Prostate gland (tissue), 2 donors: Measurements from ENCODE around the gene ZNF699.

Source experiments
- POLR2A ChIP-seq: fragments of 450-650 bp; IDR thresholded peaks from one replicate; pipeline ENCODE4 v1.6.1; 2016; ENCODE audit warnings: antibody characterized with exemption, mild to moderate bottlenecking
- POLR2AphosphoS5 ChIP-seq: sonication (generic); formaldehyde crosslinking; IDR thresholded peaks from one replicate; pipeline ENCODE4 v1.6.1; 2017; ENCODE audit warnings: antibody characterized with exemption
- TF ChIP-seq, protein P1 (sequence below), 4 experiments: fragments of 200-600 bp in 2 of 4; fragments of 450-650 bp in 2 of 4; sonication (generic) in 2 of 4; IDR thresholded peaks; 1 replicate in 3 of 4; 2 replicates in 1 of 4; pipeline ENCODE4 v1.5.1; 2016 to 2019; ENCODE audit warnings: antibody characterized with exemption in 4 of 4, mild to moderate bottlenecking in 2 of 4, moderate library complexity in 2 of 4

- TF ChIP-seq, protein P1, sequence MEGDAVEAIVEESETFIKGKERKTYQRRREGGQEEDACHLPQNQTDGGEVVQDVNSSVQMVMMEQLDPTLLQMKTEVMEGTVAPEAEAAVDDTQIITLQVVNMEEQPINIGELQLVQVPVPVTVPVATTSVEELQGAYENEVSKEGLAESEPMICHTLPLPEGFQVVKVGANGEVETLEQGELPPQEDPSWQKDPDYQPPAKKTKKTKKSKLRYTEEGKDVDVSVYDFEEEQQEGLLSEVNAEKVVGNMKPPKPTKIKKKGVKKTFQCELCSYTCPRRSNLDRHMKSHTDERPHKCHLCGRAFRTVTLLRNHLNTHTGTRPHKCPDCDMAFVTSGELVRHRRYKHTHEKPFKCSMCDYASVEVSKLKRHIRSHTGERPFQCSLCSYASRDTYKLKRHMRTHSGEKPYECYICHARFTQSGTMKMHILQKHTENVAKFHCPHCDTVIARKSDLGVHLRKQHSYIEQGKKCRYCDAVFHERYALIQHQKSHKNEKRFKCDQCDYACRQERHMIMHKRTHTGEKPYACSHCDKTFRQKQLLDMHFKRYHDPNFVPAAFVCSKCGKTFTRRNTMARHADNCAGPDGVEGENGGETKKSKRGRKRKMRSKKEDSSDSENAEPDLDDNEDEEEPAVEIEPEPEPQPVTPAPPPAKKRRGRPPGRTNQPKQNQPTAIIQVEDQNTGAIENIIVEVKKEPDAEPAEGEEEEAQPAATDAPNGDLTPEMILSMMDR (IDR thresholded peaks at IDR 0.05), result no peak
- TF ChIP-seq POLR2A (no peak), POLR2AphosphoS5 (no peak)
These were observed 14.2 kb downstream of the ZNF699 start for GRCh38 chr19:9295411-9295849.
